Ramos (cell line): ENCODE data around the gene OR51G1.
"Not testable (repeated sequence)": the region's sequence is repeated elsewhere in the genome, so short reads cannot be mapped to it uniquely, and the experiment has no call there.

ENCODE experiments used
- in situ Hi-C: fragments of 300-500 bp; cut with MboI; formaldehyde crosslinking; loops from one replicate; pipeline ENCODE4 v1.14.3; 2022; ENCODE audit warnings: low sequenced_read_pairs; ENCODE audit not compliant: unreplicated experiment

OR51G1 gene, protein sequence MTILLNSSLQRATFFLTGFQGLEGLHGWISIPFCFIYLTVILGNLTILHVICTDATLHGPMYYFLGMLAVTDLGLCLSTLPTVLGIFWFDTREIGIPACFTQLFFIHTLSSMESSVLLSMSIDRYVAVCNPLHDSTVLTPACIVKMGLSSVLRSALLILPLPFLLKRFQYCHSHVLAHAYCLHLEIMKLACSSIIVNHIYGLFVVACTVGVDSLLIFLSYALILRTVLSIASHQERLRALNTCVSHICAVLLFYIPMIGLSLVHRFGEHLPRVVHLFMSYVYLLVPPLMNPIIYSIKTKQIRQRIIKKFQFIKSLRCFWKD

DNA sequence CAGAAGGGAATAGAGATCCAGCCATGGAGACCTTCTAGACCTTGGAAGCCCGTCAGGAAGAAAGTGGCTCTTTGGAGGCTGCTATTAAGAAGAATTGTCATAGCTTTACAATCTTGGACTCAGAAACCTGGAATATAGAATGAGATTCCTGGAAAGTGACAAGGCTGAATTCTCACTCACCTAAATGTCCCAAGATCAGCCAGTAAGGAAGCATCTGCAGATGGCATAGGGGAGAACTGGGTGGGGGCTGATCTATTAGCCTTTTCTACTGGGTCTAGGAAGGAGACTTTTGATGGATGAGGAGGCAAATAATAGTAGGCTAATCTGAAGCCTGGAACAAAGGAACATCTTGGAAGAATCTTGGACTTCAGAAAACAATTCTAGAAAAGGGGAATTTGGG is at the start of gene OR51G1:
OR51G1 (minus strand) TSS at position 101 of the 400 bp plus-strand sequence; CDS start at position 101, 0 bp downstream.
- in situ Hi-C loops: no loop called here

DNA sequence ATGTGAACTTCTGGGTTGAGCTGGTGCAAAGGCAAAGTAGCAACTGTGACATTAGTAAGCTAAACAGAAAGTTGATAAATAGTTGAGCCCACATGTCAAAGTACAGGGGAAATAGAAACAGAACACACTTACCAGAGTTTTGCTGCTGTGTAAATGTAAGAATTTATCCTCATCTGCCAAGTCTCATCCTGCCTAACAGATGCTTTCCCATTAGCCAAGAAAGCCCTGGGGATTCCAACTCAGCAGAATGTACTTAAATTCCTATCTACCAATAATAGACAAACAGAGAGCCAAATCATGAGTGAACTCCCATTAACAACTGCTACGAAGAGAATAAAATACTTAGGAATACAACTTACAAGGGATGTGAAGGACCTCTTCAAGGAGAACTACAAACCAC is 38.7 kb upstream of the OR51G1 start:
- in situ Hi-C loops: no loop called here

DNA sequence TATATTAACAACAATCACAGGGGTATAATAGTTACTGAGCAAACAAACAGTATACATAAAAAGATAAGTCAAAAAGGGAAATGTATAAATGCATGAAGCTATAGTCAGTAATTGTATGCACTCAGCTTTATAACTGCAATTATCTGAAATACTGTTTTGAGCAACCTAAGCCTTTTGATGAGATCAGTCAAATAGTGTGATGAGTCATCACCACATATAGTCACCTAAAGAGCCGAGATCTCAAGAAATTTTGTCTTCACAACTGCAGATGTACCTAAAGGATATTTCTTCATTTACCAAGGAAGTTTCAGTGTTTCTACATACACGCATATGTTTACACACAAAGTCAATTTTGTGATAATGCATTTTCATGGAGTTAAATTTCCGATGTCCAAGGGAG is 36.7 kb upstream of the OR51G1 start:
- in situ Hi-C loops: no loop called here

DNA sequence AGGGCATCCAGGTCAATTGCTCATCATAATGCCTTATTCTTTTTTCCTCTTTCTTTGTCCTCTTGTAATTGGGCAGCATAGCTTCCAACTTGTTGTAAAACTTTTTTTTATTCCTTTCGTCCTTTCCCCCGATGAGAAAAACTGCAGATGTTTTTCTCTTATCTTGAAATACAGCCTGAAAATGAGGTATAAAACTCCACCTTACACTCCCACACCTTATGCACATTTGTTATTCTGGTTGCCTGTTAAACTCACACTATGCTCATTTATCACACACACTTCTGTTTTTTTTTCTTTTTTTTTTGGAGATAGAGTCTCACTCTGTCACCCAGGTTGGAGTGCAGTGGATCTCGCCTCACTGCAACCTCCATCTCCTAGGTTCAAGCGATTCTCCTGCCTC is 33.3 kb upstream of the OR51G1 start:
- in situ Hi-C loops: no loop called here

DNA sequence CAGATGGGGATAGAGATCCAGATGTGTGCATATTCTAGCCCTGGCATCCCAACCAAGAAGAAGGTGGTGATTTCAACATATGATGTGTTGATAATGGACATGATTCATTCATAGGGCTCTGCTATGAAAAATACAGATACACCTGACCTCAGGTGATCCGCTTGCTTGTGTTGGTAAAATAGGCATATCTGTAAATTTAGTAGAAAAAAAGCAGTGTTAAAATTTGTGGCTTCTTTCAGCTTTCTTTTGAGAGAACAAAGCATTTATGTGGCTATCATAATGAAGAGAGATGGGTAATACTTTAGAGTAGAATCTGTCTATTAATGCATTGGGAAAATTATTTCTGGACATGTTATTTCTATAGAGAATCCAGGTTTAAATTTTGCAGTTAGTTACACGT is 31.5 kb upstream of the OR51G1 start, which contains the start of gene OR51A2:
OR51A2 (minus strand) TSS at position 101 of the 400 bp plus-strand sequence; CDS start at position 101, 0 bp downstream.
- in situ Hi-C loops: not testable (repeated sequence)

DNA sequence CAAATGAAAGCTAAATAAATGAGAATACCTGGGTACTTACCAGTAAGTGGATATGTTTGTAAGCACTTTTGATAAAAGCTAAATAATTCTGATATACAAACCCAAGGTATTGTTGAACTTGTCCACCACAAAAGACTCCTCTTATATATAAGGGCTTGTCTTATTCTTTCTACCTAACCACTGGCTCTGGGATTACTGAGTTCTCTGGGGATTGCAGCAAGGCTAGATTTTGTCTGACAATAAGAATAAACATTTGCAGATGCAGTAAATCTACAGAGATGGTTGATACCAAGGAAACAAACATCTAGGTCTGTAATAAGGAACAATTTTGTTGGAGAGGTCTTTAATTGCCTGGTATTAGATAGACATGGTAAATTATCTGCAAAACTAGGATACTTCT is 23.4 kb upstream of the OR51G1 start, which contains the start of gene OR51A4:
OR51A4 (minus strand) TSS at position 101 of the 400 bp plus-strand sequence. CDS start 505 bp downstream, outside the sequence.
- in situ Hi-C loops: no loop called here

DNA sequence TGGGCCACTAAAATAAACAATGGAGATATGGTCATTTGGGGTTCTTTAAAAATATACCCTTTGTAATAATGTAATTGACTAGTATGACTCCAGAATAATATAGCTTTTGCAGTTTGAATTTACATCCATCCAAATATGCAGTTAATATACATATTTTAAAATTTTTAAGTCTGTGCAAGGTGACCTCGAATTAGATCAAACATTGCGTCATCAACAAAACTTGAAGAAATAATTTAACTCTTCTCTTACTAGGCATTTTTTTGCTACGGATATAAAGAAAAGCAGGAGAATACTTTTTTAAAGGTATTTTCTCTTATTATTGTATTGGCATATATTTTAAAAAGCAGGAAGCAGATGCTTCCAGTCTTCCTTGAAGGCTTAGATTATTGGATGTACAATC is 12.6 kb upstream of the OR51G1 start:
- in situ Hi-C loops: no loop called here

DNA sequence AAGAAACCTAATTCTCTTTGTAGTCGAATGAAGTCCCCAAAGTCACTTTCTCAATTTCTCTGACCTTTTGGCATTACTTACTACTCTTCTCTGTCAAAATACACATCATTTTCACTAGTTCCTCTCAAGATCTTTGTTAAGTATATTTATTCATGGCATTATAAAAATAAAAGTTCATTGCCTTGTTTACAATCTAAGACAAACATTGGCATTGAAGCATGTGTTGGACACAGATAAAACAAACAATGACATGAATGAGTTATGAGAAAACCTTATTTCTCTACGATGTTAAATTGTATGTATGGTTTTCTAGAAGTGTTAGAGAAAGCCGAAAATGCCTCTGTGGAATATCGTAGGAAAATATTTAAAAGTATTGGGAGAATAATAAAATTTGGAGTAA is 8.6 kb upstream of the OR51G1 start:
- in situ Hi-C loops: no loop called here

DNA sequence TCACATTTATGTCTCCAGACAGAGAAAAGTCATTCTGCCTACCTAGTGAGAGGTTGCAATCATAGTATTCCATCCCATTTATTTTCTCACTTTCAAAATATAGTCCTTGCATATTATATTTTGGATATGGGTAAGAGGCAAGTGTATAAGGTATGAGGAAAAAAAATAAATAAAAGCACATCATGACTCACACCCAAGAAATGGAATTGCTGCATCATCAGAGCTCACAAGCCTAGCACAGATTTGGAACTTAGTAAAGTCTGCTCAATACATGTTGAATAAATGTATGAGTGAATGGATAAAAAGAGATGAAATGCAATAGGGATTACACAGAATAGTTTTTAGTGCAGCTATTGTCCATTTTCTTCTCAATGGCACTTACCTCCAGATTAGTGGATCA is 2.5 kb upstream of the OR51G1 start:
- in situ Hi-C loops: no loop called here

DNA sequence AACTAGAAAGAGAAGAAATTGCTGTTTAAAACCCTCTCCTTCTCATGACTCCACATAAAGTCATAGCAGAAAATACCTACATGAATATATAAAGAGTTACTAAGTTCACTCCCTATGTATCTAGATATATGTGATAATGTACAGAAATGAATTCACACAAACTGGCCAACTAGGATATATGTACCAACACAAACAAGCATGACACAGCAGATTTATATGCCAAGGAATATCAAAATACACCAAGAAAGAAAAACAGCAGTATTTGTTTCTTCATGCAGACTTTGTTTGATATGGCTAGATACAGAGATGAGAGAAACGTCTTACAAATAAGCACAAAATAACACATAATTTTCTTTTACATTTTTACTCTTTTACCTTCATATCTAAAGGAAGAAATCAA is 1.8 kb downstream of the OR51G1 start:
- in situ Hi-C loops: no loop called here

DNA sequence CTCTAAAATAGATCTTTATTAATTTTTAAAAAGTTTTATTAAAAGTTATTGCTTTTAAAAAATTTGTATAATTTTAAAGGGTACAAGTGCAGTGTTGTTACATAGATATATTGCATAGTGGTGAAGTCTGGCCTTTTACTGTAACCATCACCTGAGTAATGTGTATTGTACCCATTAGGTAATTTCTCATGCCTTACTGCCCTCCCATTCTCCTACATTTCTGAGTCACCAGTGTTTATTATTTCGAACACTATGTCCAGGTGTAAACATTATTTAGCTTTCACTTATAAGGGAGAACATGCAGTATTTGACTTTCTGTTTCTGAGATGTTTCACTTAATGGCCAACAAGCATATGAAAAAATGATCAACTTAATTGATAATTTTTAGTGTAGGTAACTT is 2.3 kb downstream of the OR51G1 start:
- in situ Hi-C loops: no loop called here

DNA sequence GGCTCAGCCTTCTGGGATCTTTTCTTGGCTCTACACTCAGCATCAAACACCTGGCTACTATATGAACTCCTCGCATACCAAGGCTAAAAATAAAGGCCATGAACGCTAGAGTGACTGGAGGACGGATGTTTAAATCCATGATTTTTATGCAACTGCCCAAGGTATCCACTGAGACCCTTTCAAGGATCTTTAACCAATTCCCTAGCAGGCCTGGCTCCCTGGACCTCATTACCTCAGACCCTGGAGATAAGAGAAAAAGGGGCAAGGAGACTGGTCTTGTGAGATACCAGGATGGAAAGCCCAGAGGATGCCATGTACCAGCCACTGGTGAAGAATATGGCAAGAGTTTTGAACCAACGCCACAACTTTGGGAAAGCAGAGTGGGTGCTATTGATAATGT is 4.9 kb downstream of the OR51G1 start, which contains the start of gene OR51G2:
OR51G2 (minus strand) TSS at position 101 of the 400 bp plus-strand sequence. CDS start 3,687 bp downstream, outside the sequence.
- in situ Hi-C loops: no loop called here

DNA sequence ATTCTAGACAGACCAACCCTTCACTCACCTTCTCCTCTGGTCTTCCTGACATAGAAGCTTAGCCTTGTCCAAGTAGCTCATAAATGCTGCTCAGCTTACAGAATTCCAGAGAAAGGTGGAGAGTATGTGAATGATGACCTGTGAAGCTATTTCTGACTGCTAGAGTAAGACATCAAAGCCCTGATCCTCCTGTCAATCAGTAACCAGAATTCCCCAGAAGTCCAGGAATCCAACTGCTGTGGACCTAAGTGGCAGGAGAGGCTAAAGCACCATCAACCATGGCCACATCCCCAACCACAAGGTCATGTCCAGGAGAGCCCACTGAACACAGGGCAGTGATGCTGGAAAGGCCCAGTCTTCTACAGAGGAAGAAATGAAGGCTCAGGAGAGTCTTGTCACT is 7.6 kb downstream of the OR51G1 start:
- in situ Hi-C loops: no loop called here

DNA sequence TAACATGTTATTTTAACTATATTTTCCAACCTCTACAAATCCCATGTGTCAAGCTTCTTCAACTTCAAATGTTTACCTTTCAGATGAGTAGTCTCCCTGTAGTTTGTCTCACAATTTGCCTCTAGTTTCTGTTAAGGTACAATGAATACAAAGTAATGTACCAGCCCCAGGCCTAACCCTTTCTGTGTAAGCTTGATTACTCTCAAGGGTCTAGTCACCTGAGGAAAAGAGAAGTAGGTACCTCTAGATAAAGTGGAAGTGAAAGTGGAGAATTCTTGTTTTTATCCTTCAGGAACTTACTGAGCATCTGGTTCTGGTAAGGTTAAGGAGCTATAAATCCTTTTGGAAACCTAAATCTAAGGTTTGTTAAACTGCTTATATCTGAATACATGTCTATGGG is 20.7 kb downstream of the OR51G1 start, which contains the start of gene OR51A7:
OR51A7 (plus strand) TSS at position 300 of the 400 bp plus-strand sequence. CDS start 3,587 bp downstream, outside the sequence.
- in situ Hi-C loops: no loop called here

DNA sequence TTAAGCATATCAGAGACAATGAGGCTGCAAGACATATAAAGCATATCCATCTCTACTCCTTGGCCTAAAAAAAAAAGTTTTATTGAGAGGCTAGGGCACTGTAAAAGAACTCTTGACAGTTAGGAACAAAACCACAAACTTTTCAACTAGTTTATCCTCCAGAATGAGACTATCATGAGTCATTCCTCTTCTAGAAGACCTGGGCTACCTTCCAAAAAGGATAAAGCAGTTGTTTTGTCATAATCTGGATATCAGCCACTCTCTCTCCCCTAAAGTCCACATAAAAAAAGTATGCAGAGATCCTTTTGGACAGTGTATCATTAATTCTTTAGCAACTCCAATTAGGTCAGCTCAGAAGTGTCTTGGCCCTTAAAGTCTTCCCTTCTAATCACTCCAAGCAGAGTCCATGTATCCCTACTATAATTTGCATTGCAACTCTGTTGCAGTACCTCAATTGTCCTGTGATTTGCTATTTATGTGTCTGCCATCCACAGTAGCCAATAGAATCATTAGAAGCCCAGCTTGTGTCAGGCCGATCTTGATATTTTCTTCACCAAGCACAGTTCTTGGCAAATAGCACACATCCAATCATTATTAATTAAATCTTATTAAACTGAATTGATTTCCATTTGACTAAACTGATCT is 32.0 kb downstream of the OR51G1 start:
- in situ Hi-C loops: no loop called here

DNA sequence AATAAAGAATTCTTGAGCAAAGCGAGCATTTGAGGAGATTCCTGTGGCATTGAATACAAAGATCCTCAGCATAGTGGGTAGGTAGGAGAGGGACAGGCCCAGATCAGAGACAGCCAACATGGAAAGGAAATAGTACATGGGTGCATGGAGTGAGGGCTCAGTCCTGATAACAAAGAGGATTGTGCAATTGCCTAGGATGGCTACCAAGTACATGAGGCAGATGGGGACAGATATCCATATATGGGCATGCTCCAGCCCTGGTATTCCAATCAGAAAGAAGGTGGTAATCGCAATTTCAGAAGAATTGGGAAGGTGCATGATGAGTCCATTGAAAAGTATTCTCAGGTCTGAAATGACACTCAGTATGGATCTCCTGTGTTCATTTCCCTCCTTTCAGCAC is 33.9 kb downstream of the OR51G1 start:
- in situ Hi-C loops: no loop called here

DNA sequence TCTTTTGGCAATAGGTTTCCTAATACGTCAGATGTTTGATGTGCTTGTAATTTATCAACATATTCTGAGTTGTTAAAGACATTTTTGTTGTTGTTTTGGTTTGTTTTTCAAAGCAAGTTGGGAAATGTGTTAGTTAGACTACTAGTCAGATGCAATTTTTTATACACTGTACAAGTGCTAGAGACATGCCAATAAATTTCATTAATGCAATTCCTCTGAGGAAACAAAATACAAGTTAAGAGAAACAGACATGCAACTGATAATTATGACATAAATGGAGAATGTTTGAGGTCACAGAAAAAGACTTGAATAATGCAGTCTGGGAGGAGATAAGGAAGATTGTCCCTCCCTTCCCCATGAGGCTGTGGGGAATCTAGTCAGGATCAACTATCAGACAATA is 36.5 kb downstream of the OR51G1 start:
- in situ Hi-C loops: no loop called here

DNA sequence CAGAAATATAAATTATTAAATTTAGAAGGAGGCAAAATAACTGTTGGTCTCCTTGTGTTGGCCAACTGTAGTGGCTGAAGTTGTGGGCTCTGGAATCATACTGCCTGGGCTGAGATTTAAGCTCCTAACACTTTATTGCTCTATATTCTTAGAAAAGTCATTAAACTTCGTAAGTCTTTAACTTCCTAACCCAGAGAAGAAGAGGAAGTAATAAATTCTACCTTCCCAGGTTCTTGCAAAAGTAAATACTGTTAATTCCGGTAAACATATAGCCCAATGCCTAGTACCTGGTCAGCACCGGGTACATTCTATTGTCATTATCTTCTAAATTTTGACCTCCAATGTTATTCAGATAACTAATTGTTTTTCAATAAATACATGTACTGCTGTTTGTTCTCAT is 38.0 kb downstream of the OR51G1 start:
- in situ Hi-C loops: no loop called here

DNA sequence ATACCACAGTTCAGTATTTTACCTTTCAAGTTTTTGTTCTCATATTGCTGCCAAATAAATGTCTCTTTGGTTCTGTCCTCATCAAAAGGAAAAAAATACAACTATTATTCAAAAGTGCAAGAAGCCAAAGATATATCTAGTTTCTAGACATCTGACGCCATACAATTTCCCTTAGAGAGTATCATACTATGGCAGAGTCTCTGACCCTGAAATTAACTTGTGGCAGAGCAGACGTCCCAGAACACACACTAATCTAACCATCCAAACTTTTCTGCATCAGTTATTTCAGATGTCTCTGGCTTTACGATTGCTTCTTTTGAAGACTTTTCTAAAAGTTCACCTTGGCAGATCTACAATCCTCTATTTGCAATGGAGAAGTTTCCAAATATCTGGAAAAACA is 39.8 kb downstream of the OR51G1 start:
- in situ Hi-C loops: no loop called here

DNA sequence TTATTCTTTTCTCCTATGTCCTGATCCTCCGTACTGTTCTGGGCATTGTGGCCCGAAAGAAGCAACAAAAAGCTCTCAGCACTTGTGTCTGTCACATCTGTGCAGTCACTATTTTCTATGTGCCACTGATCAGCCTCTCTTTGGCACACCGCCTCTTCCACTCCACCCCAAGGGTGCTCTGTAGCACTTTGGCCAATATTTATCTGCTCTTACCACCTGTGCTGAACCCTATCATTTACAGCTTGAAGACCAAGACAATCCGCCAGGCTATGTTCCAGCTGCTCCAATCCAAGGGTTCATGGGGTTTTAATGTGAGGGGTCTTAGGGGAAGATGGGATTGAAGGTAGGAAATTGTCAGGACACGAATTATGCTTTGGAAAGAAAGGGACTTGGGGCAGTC is 41.6 kb downstream of the OR51G1 start:
- in situ Hi-C loops: no loop called here

DNA sequence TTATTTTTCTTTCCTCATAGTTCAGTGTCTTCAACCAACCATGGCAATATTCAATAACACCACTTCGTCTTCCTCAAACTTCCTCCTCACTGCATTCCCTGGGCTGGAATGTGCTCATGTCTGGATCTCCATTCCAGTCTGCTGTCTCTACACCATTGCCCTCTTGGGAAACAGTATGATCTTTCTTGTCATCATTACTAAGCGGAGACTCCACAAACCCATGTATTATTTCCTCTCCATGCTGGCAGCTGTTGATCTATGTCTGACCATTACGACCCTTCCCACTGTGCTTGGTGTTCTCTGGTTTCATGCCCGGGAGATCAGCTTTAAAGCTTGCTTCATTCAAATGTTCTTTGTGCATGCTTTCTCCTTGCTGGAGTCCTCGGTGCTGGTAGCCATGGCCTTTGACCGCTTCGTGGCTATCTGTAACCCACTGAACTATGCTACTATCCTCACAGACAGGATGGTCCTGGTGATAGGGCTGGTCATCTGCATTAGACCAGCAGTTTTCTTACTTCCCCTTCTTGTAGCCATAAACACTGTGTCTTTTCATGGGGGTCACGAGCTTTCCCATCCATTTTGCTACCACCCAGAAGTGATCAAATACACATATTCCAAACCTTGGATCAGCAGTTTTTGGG is 42.2 kb downstream of the OR51G1 start, which contains the start of gene OR51T1:
OR51T1 (plus strand) TSS at position 41 of the 641 bp plus-strand sequence; CDS start at position 41, 0 bp downstream.
- in situ Hi-C loops: no loop called here
